HG02623 (cell line): Measurements from ENCODE around the gene CDKN1C.

Experiments
- ATAC-seq: cut with Tn5 transposase; IDR thresholded peaks from one replicate; pipeline ENCODE4 v1.9.1; 2021; ENCODE audit warnings: moderate library complexity; ENCODE audit not compliant: unreplicated experiment

The CDKN1C gene

GRCh38 chr11:2870969-2871680 is 14.4 kb downstream of the CDKN1C start:
- ATAC-seq, result no peak

GRCh38 chr11:2870460-2870859 is 15.1 kb downstream of the CDKN1C start:
- ATAC-seq, result no peak

GRCh38 chr11:2869561-2870427 is 15.8 kb downstream of the CDKN1C start:
- ATAC-seq, result no peak

- no peak for ATAC-seq
Observed at GRCh38 chr11:2869134-2869526, 16.4 kb downstream of the CDKN1C start.

- no peak for ATAC-seq
Observed at GRCh38 chr11:2868506-2869133, 17.0 kb downstream of the CDKN1C start.

GRCh38 chr11:2867722-2868505 is 17.7 kb downstream of the CDKN1C start:
- ATAC-seq, result no peak

- no peak for ATAC-seq
Observed at GRCh38 chr11:2867142-2867541, 18.4 kb downstream of the CDKN1C start.

- ATAC-seq, result no peak
Observed at GRCh38 chr11:2865922-2866577, 19.5 kb downstream of the CDKN1C start.

- no peak for ATAC-seq
Observed at GRCh38 chr11:2864901-2865300, 20.7 kb downstream of the CDKN1C start.

- no peak for ATAC-seq
Observed at GRCh38 chr11:2863276-2863618, 22.3 kb downstream of the CDKN1C start.

- no peak for ATAC-seq
Observed at GRCh38 chr11:2862395-2863275, 22.9 kb downstream of the CDKN1C start.

GRCh38 chr11:2860636-2861035 is 24.9 kb downstream of the CDKN1C start:
- no peak for ATAC-seq

- ATAC-seq, result no peak
Observed at GRCh38 chr11:2859699-2860037, 25.9 kb downstream of the CDKN1C start.

GRCh38 chr11:2858995-2859698 is 26.4 kb downstream of the CDKN1C start:
- no peak for ATAC-seq

GRCh38 chr11:2857918-2858317 is 27.7 kb downstream of the CDKN1C start:
- ATAC-seq, result no peak

GRCh38 chr11:2857276-2857675 is 28.3 kb downstream of the CDKN1C start:
- no peak for ATAC-seq

GRCh38 chr11:2855162-2855561 is 30.4 kb downstream of the CDKN1C start:
- ATAC-seq, result no peak

- ATAC-seq, result no peak
Observed at GRCh38 chr11:2853997-2854560, 31.5 kb downstream of the CDKN1C start.

GRCh38 chr11:2853401-2853800 is 32.2 kb downstream of the CDKN1C start:
- no peak for ATAC-seq
